HepG2 (cell line): Measurements from ENCODE around the gene ELOVL5. TPM values are rescaled to one million over a fixed set of nuclear protein-coding genes. Genes with fewer than 3 reads are reported as not detected.

ENCODE experiments used
- ARNT ChIP-seq: fragments of 450-650 bp; IDR thresholded peaks from 2 replicates; pipeline ENCODE4 v1.6.1; 2017
- CENPT ChIP-seq: sonication (generic); formaldehyde crosslinking; IDR thresholded peaks from 2 replicates; pipeline ENCODE4 v1.8.0; 2022; ENCODE audit warnings: low read depth, mild to moderate bottlenecking, moderate library complexity, missing genetic modification reagents
- HNF4G ChIP-seq, 2 experiments: sonication (generic) in 1 of 2; formaldehyde crosslinking in 1 of 2; IDR thresholded peaks; 2 replicates each; pipeline versions ENCODE4 v1.4.0 to v1.6.1; 2011 to 2020; ENCODE audit warnings: borderline replicate concordance in 2 of 2, low read depth in 2 of 2, mild to moderate bottlenecking in 2 of 2, low read length in 1 of 2, missing genetic modification reagents in 1 of 2, moderate library complexity in 1 of 2
- NFIC ChIP-seq: IDR thresholded peaks from 2 replicates; pipeline ENCODE4 v1.6.1; 2012; ENCODE audit warnings: mild to moderate bottlenecking, low read length, inconsistent platforms
- NR2F2 ChIP-seq: IDR thresholded peaks from 2 replicates; pipeline ENCODE4 v1.6.1; 2012; ENCODE audit warnings: low read depth, inconsistent platforms, borderline replicate concordance
- TAF1 ChIP-seq: sonication (generic); formaldehyde crosslinking; IDR thresholded peaks from 2 replicates; pipeline ENCODE4 v1.4.0; 2020; ENCODE audit warnings: missing genetic modification reagents
- TARDBP ChIP-seq: sonication (generic); formaldehyde crosslinking; IDR thresholded peaks from 2 replicates; pipeline ENCODE4 v1.8.0; 2022; ENCODE audit warnings: mild to moderate bottlenecking, missing genetic modification reagents
- TEAD2 ChIP-seq: sonication (generic); formaldehyde crosslinking; IDR thresholded peaks from 2 replicates; pipeline ENCODE4 v1.9.0; 2021; ENCODE audit warnings: missing genetic modification reagents
- ZBTB20 ChIP-seq: sonication (generic); formaldehyde crosslinking; IDR thresholded peaks from 2 replicates; pipeline ENCODE4 v1.8.1; 2023; ENCODE audit warnings: missing genetic modification reagents, low read depth, mild to moderate bottlenecking, borderline replicate concordance
- ZNF460 ChIP-seq: sonication (generic); formaldehyde crosslinking; IDR thresholded peaks from 2 replicates; pipeline ENCODE4 v1.5.1; 2020; ENCODE audit warnings: missing genetic modification reagents, mild to moderate bottlenecking, borderline replicate concordance
- ZNF549 ChIP-seq: sonication (generic); formaldehyde crosslinking; IDR thresholded peaks from 2 replicates; pipeline ENCODE4 v1.5.0; 2020; ENCODE audit warnings: missing genetic modification reagents
- ZNF562 ChIP-seq: sonication (generic); formaldehyde crosslinking; IDR thresholded peaks from 2 replicates; pipeline ENCODE4 v1.8.0; 2022; ENCODE audit warnings: missing genetic modification reagents, borderline replicate concordance
- polyA plus RNA-seq, 8 experiments: library from polyadenylated mRNA; depleted of rRNA in 3 of 8; stranded (reverse) in 7 of 8; unstranded in 1 of 8; fragments of >200 nt; fragmentation: Illumina TruSeq in 4 of 8; extraction: Trizol in 4 of 8; gene quantifications; 2 replicates each; pipeline versions ENCODE4 v1.2.1 to v1.2.3, GENCODE V29; 2011 to 2016; ENCODE audit warnings: low read depth in 4 of 8, missing spikeins in 1 of 8, mixed read lengths in 1 of 8; ENCODE audit not compliant: insufficient read depth in 1 of 8
- total RNA-seq, 5 experiments: library from RNA; depleted of rRNA; stranded (reverse); fragments of >200 nt; fragmentation: Illumina TruSeq; extraction: Trizol; gene quantifications; 2 replicates each; pipeline ENCODE4 v1.2.3, GENCODE V29; 2016; ENCODE audit warnings: low read depth in 1 of 5
- TF ChIP-seq, protein P1 (sequence below): IDR thresholded peaks from 2 replicates; pipeline ENCODE4 v1.6.1; 2016; ENCODE audit warnings: low read depth, missing genetic modification reagents, missing compliant biosample characterization
- TF ChIP-seq, protein P2 (sequence below): sonication (generic); formaldehyde crosslinking; IDR thresholded peaks from 2 replicates; pipeline ENCODE4 v1.4.0; 2020; ENCODE audit warnings: mild to moderate bottlenecking, low read depth, missing genetic modification reagents
- TF ChIP-seq, protein P3 (sequence below): sonication (generic); formaldehyde crosslinking; IDR thresholded peaks from 2 replicates; pipeline ENCODE4 v1.4.0; 2020; ENCODE audit warnings: mild to moderate bottlenecking, missing genetic modification reagents
- TF ChIP-seq, protein P4 (sequence below): sonication (generic); formaldehyde crosslinking; IDR thresholded peaks from 2 replicates; pipeline ENCODE4 v1.4.0; 2020; ENCODE audit warnings: low read depth, mild to moderate bottlenecking, missing genetic modification reagents
- TF ChIP-seq, protein P5 (sequence below): IDR thresholded peaks from 2 replicates; pipeline ENCODE4 v1.6.1; 2016; ENCODE audit warnings: low read depth, borderline replicate concordance
- TF ChIP-seq, protein P6 (sequence below): sonication (generic); formaldehyde crosslinking; IDR thresholded peaks from 2 replicates; pipeline ENCODE4 v1.5.0; 2020; ENCODE audit warnings: mild to moderate bottlenecking, missing genetic modification reagents

ELOVL5 gene
- total and polyA plus RNA-seq, 2 of the 13 experiments (the other 11 are each of a cell fraction or from before 2014, with no cell fraction given) = 50.1 to 72.4 TPM

DNA sequence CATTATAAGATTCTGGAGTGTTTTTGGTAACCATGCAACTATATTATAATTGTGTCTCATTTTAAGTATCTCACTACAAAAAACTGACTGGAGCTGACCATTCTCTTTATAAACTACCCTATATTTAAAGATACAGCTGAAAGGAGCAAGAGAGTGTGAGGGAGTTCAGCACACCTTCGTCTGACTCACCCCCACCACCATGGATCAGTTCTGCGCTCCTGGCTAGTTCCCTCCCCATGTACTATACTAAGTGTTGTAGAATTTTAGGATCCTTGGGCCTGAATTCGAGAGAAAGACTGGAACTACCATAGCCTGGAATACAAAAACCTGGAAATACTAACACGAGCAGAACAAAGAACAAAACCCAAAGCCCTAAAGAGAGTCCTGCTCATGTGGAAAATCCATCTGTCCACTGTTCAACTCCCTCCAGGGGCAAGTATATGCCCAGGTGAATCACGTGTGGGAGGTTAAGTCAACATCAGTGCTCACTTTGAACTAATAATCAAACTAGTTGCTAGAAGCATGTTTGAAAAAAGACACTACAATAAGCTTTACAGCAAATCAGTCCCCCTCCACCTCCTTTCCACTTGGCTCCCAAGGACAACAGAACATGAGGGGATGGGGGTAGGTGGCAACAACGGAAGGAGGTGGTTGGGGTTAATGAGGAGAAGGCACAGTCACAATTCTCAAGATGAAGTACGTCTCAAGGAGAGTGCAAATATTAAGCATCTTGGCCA lies 46.8 kb downstream of the ELOVL5 start (continued):
- TF ChIP-seq, protein P1, sequence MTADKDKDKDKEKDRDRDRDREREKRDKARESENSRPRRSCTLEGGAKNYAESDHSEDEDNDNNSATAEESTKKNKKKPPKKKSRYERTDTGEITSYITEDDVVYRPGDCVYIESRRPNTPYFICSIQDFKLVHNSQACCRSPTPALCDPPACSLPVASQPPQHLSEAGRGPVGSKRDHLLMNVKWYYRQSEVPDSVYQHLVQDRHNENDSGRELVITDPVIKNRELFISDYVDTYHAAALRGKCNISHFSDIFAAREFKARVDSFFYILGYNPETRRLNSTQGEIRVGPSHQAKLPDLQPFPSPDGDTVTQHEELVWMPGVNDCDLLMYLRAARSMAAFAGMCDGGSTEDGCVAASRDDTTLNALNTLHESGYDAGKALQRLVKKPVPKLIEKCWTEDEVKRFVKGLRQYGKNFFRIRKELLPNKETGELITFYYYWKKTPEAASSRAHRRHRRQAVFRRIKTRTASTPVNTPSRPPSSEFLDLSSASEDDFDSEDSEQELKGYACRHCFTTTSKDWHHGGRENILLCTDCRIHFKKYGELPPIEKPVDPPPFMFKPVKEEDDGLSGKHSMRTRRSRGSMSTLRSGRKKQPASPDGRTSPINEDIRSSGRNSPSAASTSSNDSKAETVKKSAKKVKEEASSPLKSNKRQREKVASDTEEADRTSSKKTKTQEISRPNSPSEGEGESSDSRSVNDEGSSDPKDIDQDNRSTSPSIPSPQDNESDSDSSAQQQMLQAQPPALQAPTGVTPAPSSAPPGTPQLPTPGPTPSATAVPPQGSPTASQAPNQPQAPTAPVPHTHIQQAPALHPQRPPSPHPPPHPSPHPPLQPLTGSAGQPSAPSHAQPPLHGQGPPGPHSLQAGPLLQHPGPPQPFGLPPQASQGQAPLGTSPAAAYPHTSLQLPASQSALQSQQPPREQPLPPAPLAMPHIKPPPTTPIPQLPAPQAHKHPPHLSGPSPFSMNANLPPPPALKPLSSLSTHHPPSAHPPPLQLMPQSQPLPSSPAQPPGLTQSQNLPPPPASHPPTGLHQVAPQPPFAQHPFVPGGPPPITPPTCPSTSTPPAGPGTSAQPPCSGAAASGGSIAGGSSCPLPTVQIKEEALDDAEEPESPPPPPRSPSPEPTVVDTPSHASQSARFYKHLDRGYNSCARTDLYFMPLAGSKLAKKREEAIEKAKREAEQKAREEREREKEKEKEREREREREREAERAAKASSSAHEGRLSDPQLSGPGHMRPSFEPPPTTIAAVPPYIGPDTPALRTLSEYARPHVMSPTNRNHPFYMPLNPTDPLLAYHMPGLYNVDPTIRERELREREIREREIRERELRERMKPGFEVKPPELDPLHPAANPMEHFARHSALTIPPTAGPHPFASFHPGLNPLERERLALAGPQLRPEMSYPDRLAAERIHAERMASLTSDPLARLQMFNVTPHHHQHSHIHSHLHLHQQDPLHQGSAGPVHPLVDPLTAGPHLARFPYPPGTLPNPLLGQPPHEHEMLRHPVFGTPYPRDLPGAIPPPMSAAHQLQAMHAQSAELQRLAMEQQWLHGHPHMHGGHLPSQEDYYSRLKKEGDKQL = peak; percentile 84
- TF ChIP-seq, protein P2, sequence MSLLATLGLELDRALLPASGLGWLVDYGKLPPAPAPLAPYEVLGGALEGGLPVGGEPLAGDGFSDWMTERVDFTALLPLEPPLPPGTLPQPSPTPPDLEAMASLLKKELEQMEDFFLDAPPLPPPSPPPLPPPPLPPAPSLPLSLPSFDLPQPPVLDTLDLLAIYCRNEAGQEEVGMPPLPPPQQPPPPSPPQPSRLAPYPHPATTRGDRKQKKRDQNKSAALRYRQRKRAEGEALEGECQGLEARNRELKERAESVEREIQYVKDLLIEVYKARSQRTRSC (CRISPR knock-in tag) = no peak
- TF ChIP-seq ZNF549 = no peak
- peak; percentile 83; the same call in 1 of the 2 replicates for TF ChIP-seq NR2F2
- no peak for TF ChIP-seq ZNF460 (CRISPR knock-in tag)
- TF ChIP-seq ZBTB20 (CRISPR knock-in tag) = no peak
- TF ChIP-seq CENPT (CRISPR knock-in tag) = no peak
- TF ChIP-seq TARDBP (CRISPR knock-in tag) = no peak
- TF ChIP-seq, protein P3, sequence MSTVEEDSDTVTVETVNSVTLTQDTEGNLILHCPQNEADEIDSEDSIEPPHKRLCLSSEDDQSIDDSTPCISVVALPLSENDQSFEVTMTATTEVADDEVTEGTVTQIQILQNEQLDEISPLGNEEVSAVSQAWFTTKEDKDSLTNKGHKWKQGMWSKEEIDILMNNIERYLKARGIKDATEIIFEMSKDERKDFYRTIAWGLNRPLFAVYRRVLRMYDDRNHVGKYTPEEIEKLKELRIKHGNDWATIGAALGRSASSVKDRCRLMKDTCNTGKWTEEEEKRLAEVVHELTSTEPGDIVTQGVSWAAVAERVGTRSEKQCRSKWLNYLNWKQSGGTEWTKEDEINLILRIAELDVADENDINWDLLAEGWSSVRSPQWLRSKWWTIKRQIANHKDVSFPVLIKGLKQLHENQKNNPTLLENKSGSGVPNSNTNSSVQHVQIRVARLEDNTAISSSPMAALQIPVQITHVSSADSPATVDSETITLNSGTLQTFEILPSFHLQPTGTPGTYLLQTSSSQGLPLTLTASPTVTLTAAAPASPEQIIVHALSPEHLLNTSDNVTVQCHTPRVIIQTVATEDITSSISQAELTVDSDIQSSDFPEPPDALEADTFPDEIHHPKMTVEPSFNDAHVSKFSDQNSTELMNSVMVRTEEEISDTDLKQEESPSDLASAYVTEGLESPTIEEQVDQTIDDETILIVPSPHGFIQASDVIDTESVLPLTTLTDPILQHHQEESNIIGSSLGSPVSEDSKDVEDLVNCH (CRISPR knock-in tag) = no peak
- TF ChIP-seq TEAD2 (CRISPR knock-in tag) = no peak
- TF ChIP-seq, protein P4, sequence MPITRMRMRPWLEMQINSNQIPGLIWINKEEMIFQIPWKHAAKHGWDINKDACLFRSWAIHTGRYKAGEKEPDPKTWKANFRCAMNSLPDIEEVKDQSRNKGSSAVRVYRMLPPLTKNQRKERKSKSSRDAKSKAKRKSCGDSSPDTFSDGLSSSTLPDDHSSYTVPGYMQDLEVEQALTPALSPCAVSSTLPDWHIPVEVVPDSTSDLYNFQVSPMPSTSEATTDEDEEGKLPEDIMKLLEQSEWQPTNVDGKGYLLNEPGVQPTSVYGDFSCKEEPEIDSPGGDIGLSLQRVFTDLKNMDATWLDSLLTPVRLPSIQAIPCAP = no peak
- no peak for TF ChIP-seq ZNF562
- peak; percentile 61; the same call in 1 of the 2 replicates for TF ChIP-seq HNF4G (IDR thresholded peaks at IDR 0.05; ENCODE audit: borderline replicate concordance, low read depth, low read length)
- no peak for TF ChIP-seq HNF4G (CRISPR knock-in tag; IDR thresholded peaks at IDR 0.05; ENCODE audit: borderline replicate concordance, low read depth)
- no peak for TF ChIP-seq TAF1
- peak; percentile 61; the same call in 1 of the 2 replicates for TF ChIP-seq NFIC
- TF ChIP-seq, protein P5, sequence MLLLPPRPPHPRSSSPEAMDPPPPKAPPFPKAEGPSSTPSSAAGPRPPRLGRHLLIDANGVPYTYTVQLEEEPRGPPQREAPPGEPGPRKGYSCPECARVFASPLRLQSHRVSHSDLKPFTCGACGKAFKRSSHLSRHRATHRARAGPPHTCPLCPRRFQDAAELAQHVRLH (CRISPR knock-in tag) = 0 out of 2 replicates have a peak, but pooled peaks have one; percentile 26
- TF ChIP-seq, protein P6, sequence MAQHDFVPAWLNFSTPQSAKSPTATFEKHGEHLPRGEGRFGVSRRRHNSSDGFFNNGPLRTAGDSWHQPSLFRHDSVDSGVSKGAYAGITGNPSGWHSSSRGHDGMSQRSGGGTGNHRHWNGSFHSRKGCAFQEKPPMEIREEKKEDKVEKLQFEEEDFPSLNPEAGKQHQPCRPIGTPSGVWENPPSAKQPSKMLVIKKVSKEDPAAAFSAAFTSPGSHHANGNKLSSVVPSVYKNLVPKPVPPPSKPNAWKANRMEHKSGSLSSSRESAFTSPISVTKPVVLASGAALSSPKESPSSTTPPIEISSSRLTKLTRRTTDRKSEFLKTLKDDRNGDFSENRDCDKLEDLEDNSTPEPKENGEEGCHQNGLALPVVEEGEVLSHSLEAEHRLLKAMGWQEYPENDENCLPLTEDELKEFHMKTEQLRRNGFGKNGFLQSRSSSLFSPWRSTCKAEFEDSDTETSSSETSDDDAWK (CRISPR knock-in tag) = no peak
- no peak for TF ChIP-seq ARNT
